IPS DF 4.7 (cell line): ENCODE results near the gene ANKRD31.

Experiments
- DNase-seq: peaks from one replicate; pipeline ENCODE4 v3.0.0-alpha.2; 2013; ENCODE audit warnings: low spot score; ENCODE audit errors: extremely low read depth

The ANKRD31 gene

GRCh38 chr5:75034137-75034739 is 202.4 kb downstream of the ANKRD31 start:
- DNase-seq, result no peak

GRCh38 chr5:75031366-75031765 is 205.3 kb downstream of the ANKRD31 start:
- DNase-seq, result no peak

DNA sequence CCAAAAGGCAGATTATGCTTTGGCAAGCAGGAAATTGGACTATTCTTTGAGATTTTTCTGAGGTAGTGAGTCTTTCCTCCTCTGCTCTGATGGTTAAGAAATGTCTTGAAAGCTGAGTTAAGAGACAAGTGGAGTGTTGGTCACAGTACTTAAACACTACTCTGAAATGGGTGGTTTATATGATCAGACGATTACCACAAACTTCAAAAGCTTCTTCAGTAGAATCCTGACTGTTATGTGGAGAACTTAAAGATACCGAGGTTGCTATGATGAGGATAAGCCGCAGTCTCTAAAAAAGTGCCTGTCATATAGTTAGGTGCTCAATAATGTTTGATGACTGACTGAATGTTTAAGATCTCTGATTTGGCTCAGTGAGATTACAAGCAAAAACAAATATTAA is 208.6 kb downstream of the ANKRD31 start:
- no peak for DNase-seq

GRCh38 chr5:75023368-75024159 is 213.1 kb downstream of the ANKRD31 start:
- no peak for DNase-seq

- no peak for DNase-seq
These were observed 214.9 kb downstream of the ANKRD31 start for GRCh38 chr5:75021800-75022199.

- DNase-seq, result no peak
These were observed 215.5 kb downstream of the ANKRD31 start for GRCh38 chr5:75021219-75021618.

DNA sequence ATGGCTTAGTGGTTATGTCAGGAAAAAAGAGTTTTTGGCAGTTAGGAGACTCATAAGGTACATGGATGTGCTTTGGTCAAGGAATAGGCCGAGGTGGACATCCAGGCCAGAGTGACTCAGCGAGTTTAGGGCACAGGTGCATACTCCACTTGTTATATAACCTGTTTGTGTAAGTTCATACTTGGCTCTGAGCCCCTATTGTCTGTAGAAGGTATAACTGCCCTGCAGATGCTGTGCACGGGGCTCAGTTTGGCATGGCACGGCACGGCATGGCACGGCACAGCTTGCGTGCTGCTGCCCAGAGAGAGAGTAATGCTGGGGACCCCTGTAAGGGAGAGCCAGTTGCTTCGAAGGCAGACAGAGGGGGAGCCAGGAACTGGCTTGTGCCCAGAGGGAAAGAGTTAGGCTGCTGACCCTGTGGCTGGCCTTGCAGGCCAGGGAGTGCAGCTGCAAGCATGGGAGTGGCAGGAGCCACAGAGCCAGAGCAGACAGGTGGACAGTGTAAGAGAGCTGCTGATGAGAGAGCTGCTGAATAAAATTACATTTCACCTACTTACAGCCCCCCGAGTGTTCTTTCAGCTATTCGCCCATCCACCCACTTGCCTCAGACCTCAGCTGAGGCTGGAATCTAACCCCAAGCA is 216.5 kb downstream of the ANKRD31 start:
- DNase-seq, result no peak

- no peak for DNase-seq
These were observed 217.7 kb downstream of the ANKRD31 start for GRCh38 chr5:75018805-75019587.
